Lower leg skin (tissue), 4 donors: ENCODE measurements around the gene ANXA8. TPM values are rescaled to one million over a fixed set of nuclear protein-coding genes. Genes with fewer than 3 reads are reported as not detected.

Experiments used
- DNase-seq, 2 donors: peaks; one replicate each; pipeline ENCODE4 v3.0.0-alpha.2; 2019; ENCODE audit warnings: low spot score in 2 of 2
- H3K4me3 ChIP-seq: fragments of 200-600 bp; sonication (generic); 2 replicates; pipeline ENCODE4 v1.5.1; 2017; ENCODE audit warnings: mild to moderate bottlenecking, low read depth; ENCODE audit not compliant: poor library complexity, severe bottlenecking
- CTCF ChIP-seq, 3 donors: fragments of 450-650 bp; IDR thresholded peaks; one replicate each; pipeline ENCODE4 v1.5.1; 2016; ENCODE audit warnings: antibody characterized with exemption in 3 of 3, mild to moderate bottlenecking in 3 of 3, moderate library complexity in 2 of 3
- POLR2A ChIP-seq, 2 donors: fragments of 450-650 bp; IDR thresholded peaks; one replicate each; pipeline ENCODE4 v1.6.1; 2016 to 2017; ENCODE audit warnings: antibody characterized with exemption in 2 of 2, mild to moderate bottlenecking in 1 of 2, moderate library complexity in 1 of 2
- WGBS, 2 donors: methylation state at CpG; one replicate each; pipeline ENCODE4 v1.1.5; 2018; 5-methylcytosine and 5-hydroxymethylcytosine counted together
- intact Hi-C: fragments of 100-400 bp; cut with DNase I; formaldehyde crosslinking; loops from one replicate; pipeline ENCODE4 v1.15.0; 2023; ENCODE audit warnings: low total_unique reads
- total RNA-seq, 4 donors: library from RNA; depleted of rRNA; stranded (reverse); fragments of >200 nt; gene quantifications; one replicate each; pipeline ENCODE4 v1.1.0, GENCODE V29; 2016

The ANXA8 gene
- total RNA-seq, 4 donors from 2014 or later, result 94.1 to 198 (median 139) TPM

- TF ChIP-seq CTCF (IDR thresholded peaks at IDR 0.05), result no peak
- TF ChIP-seq POLR2A (IDR thresholded peaks at IDR 0.05), result no peak
- H3K4me3 ChIP-seq, result no peak overlapping the region
- no peak for DNase-seq
- intact Hi-C loops, result no loop called here
- WGBS, 2 donors, result 81 to 86% methylated on average over 1 of the region's 1 CpG
Observed at GRCh38 chr10:47445720-47446119, 38.2 kb downstream of the ANXA8 start.

DNA sequence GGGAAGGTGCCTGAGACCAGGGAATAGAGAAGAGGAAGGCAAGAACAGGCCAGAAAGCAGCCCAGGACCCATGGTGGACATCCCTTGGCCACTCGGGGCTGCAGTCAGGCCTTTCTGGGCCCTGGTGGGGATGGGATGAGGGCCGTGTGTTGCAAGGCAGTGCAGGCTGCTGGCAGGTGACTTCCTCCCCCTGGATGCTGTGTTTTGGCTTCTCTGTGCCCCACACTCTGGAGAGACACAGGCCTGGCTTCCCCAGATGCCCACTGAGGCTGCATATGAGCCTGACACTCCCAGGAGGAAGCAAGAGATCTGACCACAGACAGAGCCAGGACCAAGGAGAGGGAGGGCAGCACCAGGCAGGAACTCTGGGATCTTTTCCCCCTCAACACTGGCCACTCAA lies 39.9 kb downstream of the ANXA8 start:
- WGBS, 2 donors, result 75 to 83% methylated on average over 2 of the region's 2 CpGs
- intact Hi-C loops, result no loop called here
- TF ChIP-seq POLR2A (IDR thresholded peaks at IDR 0.05), result no peak
- TF ChIP-seq CTCF (IDR thresholded peaks at IDR 0.05), result no peak
- no peak for DNase-seq
- no peak overlapping the region for H3K4me3 ChIP-seq

DNA sequence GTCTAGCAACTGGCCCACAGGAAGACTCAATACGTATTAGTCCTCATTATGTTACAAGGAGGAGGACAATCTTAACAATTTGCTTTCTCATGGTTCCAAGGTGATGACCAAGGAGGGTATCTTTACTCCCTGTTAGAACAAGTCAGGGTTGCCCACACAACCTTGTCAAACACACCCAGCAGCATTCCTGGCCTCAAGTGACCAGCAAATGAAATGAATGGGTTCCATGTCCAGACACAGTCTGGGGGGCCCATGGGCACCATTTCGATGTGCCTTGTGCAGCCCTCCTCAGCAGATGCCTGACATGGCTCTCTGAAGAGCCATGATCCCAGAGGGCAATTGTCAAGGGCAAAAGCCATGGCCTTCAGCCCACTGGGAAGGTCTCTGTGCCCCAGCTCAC lies 40.8 kb downstream of the ANXA8 start:
- intact Hi-C loops, result no loop called here
- no peak overlapping the region for H3K4me3 ChIP-seq
- 73 to 82% methylated on average over 2 of the region's 2 CpGs for WGBS, 2 donors
- DNase-seq, result no peak
- TF ChIP-seq POLR2A (IDR thresholded peaks at IDR 0.05) (no peak), CTCF (IDR thresholded peaks at IDR 0.05) (no peak)

DNA sequence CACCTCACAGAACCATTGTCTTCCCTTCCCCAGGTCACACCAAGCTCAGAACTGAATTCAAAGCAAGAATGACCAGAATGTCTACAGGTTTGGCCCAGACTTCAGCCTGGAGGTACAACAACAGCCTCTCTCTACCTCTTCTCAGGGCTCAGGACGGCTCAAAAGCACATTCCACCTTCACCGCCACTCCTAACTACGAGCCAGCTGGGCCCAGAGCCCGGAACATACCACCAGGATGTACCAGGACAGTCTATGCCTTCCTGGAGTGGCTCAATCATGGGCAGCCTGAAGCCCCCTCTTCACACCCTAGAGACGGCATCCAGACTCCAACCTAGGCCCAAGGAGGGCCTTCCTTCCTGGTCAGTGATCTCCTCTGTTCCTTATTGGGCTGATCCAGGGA lies 41.6 kb downstream of the ANXA8 start:
- no peak overlapping the region for H3K4me3 ChIP-seq
- WGBS, 2 donors, result 79 to 88% methylated on average over 5 of the region's 5 CpGs
- intact Hi-C loops, result no loop called here
- no peak for TF ChIP-seq CTCF (IDR thresholded peaks at IDR 0.05)
- TF ChIP-seq POLR2A (IDR thresholded peaks at IDR 0.05), result no peak
- no peak for DNase-seq

GRCh38 chr10:47441938-47442337 lies 42.0 kb downstream of the ANXA8 start:
- WGBS, 2 donors, result 72 to 79% methylated on average over 4 of the region's 4 CpGs
- H3K4me3 ChIP-seq, result no peak overlapping the region
- intact Hi-C loops, result no loop called here
- TF ChIP-seq CTCF (IDR thresholded peaks at IDR 0.05) (no peak), POLR2A (IDR thresholded peaks at IDR 0.05) (no peak)
- no peak for DNase-seq

GRCh38 chr10:47440207-47440606 lies 43.7 kb downstream of the ANXA8 start:
- WGBS, 2 donors, result 91 to 92% methylated on average over 4 of the region's 4 CpGs
- H3K4me3 ChIP-seq, result no peak overlapping the region
- no peak for DNase-seq
- no peak for TF ChIP-seq POLR2A (IDR thresholded peaks at IDR 0.05)
- TF ChIP-seq CTCF (IDR thresholded peaks at IDR 0.05), result no peak
- intact Hi-C loops, result no loop called here
